PFSK-1 (cell line): Measurements from ENCODE around the gene CLDN3.

Source experiments
- FOXP2 ChIP-seq: optimal IDR thresholded peaks from 2 replicates; pipeline ENCODE3; 2011; ENCODE audit warnings: borderline replicate concordance, control low read depth, inconsistent platforms; ENCODE audit not compliant: insufficient read depth; ENCODE audit errors: extremely low read length, extremely low read depth
- POLR2AphosphoS5 ChIP-seq: IDR thresholded peaks from 2 replicates; pipeline ENCODE4 v1.6.1; 2012; ENCODE audit warnings: low read depth, mild to moderate bottlenecking, control low read depth, low read length, moderate library complexity
- REST ChIP-seq, 2 experiments: IDR thresholded peaks; 2 replicates each; pipeline versions ENCODE4 v1.6.1 to v1.8.0; 2011 to 2012; ENCODE audit warnings: low read depth in 2 of 2, low read length in 2 of 2, control low read depth in 1 of 2, inconsistent platforms in 1 of 2, mild to moderate bottlenecking in 1 of 2, moderate library complexity in 1 of 2; ENCODE audit not compliant: insufficient read depth in 1 of 2
- SIN3A ChIP-seq: IDR thresholded peaks from 2 replicates; pipeline ENCODE4 v1.6.1; 2012; ENCODE audit warnings: mild to moderate bottlenecking, low read length, moderate library complexity, borderline replicate concordance; ENCODE audit not compliant: insufficient read depth
- TAF1 ChIP-seq: IDR thresholded peaks from 2 replicates; pipeline ENCODE4 v1.6.1; 2012; ENCODE audit warnings: low read length, control low read depth, borderline replicate concordance; ENCODE audit not compliant: insufficient read depth

CLDN3 gene

GRCh38 chr7:73742753-73743641 is 27.1 kb downstream of the CLDN3 start:
- TF ChIP-seq SIN3A (no peak), POLR2AphosphoS5 (no peak)

GRCh38 chr7:73742338-73742752 is 27.7 kb downstream of the CLDN3 start:
- TF ChIP-seq SIN3A (no peak), REST (IDR thresholded peaks at IDR 0.05; ENCODE audit: insufficient read depth in 1 of 2, low read depth in 2 of 2, low read length in 2 of 2) (no peak), FOXP2 (no peak), TAF1 (no peak), POLR2AphosphoS5 (no peak)

- no peak for TF ChIP-seq FOXP2
- no peak for TF ChIP-seq SIN3A
- TF ChIP-seq POLR2AphosphoS5, result no peak
- no peak for TF ChIP-seq TAF1
- TF ChIP-seq REST (IDR thresholded peaks at IDR 0.05; ENCODE audit: insufficient read depth in 1 of 2, low read depth in 2 of 2, low read length in 2 of 2), result no peak
Measured at GRCh38 chr7:73741600-73741999, 28.5 kb downstream of the CLDN3 start.

- TF ChIP-seq POLR2AphosphoS5 (no peak), TAF1 (no peak), REST (IDR thresholded peaks at IDR 0.05; ENCODE audit: insufficient read depth in 1 of 2, low read depth in 2 of 2, low read length in 2 of 2) (no peak), SIN3A (no peak), FOXP2 (no peak)
Measured at GRCh38 chr7:73740771-73741170, 29.3 kb downstream of the CLDN3 start.

GRCh38 chr7:73740212-73740611 is 29.9 kb downstream of the CLDN3 start:
- no peak for TF ChIP-seq POLR2AphosphoS5
- no peak for TF ChIP-seq TAF1
- TF ChIP-seq FOXP2, result no peak
- TF ChIP-seq REST (IDR thresholded peaks at IDR 0.05; ENCODE audit: insufficient read depth in 1 of 2, low read depth in 2 of 2, low read length in 2 of 2), result no peak
